Skeletal muscle tissue (tissue), 4 donors: Measurements from ENCODE around the gene SP2. TPM values are rescaled to one million over a fixed set of nuclear protein-coding genes. Genes with fewer than 3 reads are reported as not detected.

Source experiments
- H3K27ac ChIP-seq: one replicate; pipeline ENCODE4 v1.7.0; 2013; ENCODE audit warnings: mild to moderate bottlenecking, low read depth, low read length, inconsistent platforms
- H3K27me3 ChIP-seq, 3 donors: one replicate each; pipeline ENCODE4 v1.7.0; 2013; ENCODE audit warnings: low read length in 3 of 3; ENCODE audit not compliant: control insufficient read depth in 3 of 3, insufficient read depth in 3 of 3
- H3K36me3 ChIP-seq, 3 donors: one replicate each; pipeline ENCODE4 v1.7.0; 2013; ENCODE audit warnings: low read length in 3 of 3; ENCODE audit not compliant: control insufficient read depth in 3 of 3, insufficient read depth in 3 of 3
- H3K4me1 ChIP-seq, 3 donors: one replicate each; pipeline ENCODE4 v1.7.0; 2013; ENCODE audit warnings: low read length in 3 of 3, mild to moderate bottlenecking in 3 of 3; ENCODE audit not compliant: control insufficient read depth in 3 of 3, insufficient read depth in 3 of 3
- H3K4me3 ChIP-seq, 3 donors: one replicate each; pipeline ENCODE4 v1.7.0; 2013; ENCODE audit warnings: low read length in 3 of 3
- H3K9ac ChIP-seq, 3 donors: one replicate each; pipeline ENCODE4 v1.7.0; 2013; ENCODE audit warnings: low read length in 3 of 3, mild to moderate bottlenecking in 3 of 3, moderate library complexity in 2 of 3, low read depth in 1 of 3
- H3K9me3 ChIP-seq, 3 donors: one replicate each; pipeline ENCODE4 v1.7.0; 2013; ENCODE audit warnings: low read length in 3 of 3; ENCODE audit not compliant: control insufficient read depth in 3 of 3
- total RNA-seq: library from RNA; depleted of rRNA; stranded (reverse); fragments of >200 nt; gene quantifications from one replicate; pipeline ENCODE4 v1.2.3, GENCODE V29; 2014
- donor health status: Osteomylitis.

The SP2 gene
- total RNA-seq, 1 donor from 2014 or later = 0.52 TPM

DNA sequence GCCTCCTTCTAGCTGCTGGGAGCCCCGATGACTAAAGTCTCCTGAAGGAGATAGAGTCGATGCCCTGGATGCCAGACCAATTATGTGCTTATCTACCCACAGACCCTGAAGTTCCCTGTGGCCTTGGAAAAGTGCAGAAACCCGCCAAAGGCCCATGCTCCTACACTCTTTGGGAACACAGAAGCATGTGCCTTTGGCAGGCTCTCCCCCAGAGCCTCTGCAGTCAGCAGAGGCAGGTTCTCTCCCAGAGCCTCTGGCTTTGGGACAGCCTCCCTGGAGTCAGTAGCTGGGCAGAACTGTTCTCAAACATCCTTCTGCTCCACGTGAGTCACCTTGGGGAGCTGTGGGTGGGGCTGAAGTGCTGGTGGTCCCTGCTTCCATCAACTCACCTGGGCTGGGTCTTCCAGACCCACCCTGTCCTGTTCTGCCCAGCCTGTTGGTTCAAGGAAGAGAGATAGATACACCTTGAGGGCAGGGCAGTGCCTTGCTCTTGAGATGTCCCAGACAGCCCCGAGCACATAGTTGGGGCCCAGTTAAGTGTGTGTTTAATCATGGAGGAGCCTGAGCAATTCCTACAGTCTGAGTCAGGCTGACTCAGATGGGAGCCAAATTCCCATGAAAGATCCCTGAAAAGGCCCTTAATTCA lies 71.7 kb downstream of the SP2 start:
- Histone ChIP-seq H3K4me3 (no peak overlapping the region), H3K36me3 (no peaks in the 10 kb centered on the region), H3K4me1 (peaks cover 13 to 20% (median 17%) of the 10 kb centered on the region in 3 donors), H3K9me3 (no peaks in the 10 kb centered on the region), H3K27ac (no peak overlapping the region), H3K9ac (no peak overlapping the region), H3K27me3 (no peaks in the 10 kb centered on the region)

DNA sequence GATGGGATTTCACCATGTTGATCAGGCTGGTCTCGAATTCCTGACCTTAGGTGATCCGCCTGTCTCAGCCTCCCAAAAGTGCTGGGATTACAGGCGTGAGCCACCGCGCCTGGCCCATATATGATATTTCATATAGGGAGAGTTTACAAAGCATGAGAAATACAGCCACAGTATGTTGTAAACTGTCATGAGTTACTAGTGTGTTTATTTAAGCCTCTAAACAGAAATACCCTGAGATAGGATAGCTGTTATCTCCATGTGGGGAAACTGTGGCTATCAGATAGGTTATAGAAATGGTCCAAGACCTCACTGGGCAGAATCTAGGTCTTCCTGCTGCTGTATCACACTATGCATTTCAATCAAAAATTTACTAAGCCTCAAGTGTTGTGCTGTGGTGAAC lies 72.8 kb downstream of the SP2 start:
- peaks cover under 1 to 7% (median 3%) of the 10 kb centered on the region in 3 donors for H3K36me3 ChIP-seq
- H3K4me3 ChIP-seq = no peak overlapping the region
- H3K27me3 ChIP-seq = no peaks in the 10 kb centered on the region
- H3K4me1 ChIP-seq = peaks cover 13 to 20% (median 17%) of the 10 kb centered on the region in 3 donors
- no peak overlapping the region for H3K27ac ChIP-seq
- H3K9me3 ChIP-seq = no peaks in the 10 kb centered on the region
- no peak overlapping the region for H3K9ac ChIP-seq

DNA sequence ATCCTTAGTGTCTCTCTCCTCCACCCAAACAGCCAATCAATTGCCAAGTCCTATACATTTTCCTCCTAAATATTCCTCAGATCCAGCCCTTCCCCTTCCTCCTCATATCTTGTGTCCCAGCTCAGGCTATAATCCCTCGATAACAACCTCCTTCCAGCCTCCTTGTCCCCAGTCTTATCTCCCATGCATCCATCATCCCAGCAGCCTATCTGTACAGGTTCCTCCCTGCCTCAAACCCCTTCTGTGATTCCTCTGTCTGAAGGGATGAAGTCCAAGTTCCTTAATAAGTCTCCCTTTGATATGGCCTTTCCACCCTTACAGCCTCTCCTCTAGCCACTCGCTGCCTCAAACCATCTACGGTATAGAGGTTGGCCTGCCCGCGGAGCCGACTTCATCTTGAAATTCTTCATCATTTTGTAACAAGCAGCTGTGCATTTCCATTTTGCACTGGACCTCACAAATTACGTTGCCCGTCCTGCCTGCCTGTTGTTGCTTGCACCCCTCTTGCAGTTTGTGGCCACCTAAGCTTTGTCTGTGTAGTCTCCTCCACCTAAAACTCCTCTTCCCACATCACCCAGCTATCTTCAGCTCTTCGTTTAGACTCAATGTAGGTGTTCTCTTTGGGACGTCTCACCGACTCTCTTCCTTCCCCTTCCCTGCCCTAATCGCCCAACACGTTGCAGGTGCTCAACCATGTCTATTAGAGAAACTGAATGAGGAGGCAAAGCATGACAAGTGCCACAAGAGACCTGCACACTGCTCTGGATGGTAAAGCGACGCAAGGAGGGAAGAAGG lies 74.1 kb downstream of the SP2 start:
- Histone ChIP-seq H3K4me1 (peaks cover 13 to 20% (median 17%) of the 10 kb centered on the region in 3 donors), H3K9ac (peak overlapping the region; percentile 15 to 77 (median 75)), H3K27me3 (no peaks in the 10 kb centered on the region), H3K36me3 (peaks cover 11 to 18% (median 13%) of the 10 kb centered on the region in 3 donors), H3K27ac (no peak overlapping the region), H3K4me3 (peak overlapping the region; percentile 72 to 90 (median 84)), H3K9me3 (no peaks in the 10 kb centered on the region)

- Histone ChIP-seq H3K36me3 (peaks cover 19 to 25% (median 21%) of the 10 kb centered on the region in 3 donors), H3K9me3 (no peaks in the 10 kb centered on the region), H3K27ac (peak within 1 kb of the TSS; percentile 82), H3K27me3 (no peaks in the 10 kb centered on the region), H3K4me3 (peak within 1 kb of the TSS; percentile 94 to 99 (median 99)), H3K4me1 (peaks cover 13 to 20% (median 17%) of the 10 kb centered on the region in 3 donors), H3K9ac (peak within 1 kb of the TSS; percentile 86 to 93 (median 88))
Observed at GRCh38 chr17:47970725-47971499, 74.9 kb downstream of the SP2 start, which contains the start of gene CDK5RAP3. Gene CDK5RAP3, plus strand, starts transcription at chr17:47971113. Its CDS starts 34 bp downstream, at chr17:47971147.

GRCh38 chr17:47973541-47973940 lies 77.5 kb downstream of the SP2 start:
- Histone ChIP-seq H3K9ac (no peak overlapping the region), H3K27me3 (no peaks in the 10 kb centered on the region), H3K4me1 (peaks cover 13 to 20% (median 17%) of the 10 kb centered on the region in 3 donors), H3K4me3 (no peak overlapping the region), H3K9me3 (no peaks in the 10 kb centered on the region), H3K27ac (no peak overlapping the region), H3K36me3 (peaks cover 32 to 45% (median 40%) of the 10 kb centered on the region in 3 donors)

DNA sequence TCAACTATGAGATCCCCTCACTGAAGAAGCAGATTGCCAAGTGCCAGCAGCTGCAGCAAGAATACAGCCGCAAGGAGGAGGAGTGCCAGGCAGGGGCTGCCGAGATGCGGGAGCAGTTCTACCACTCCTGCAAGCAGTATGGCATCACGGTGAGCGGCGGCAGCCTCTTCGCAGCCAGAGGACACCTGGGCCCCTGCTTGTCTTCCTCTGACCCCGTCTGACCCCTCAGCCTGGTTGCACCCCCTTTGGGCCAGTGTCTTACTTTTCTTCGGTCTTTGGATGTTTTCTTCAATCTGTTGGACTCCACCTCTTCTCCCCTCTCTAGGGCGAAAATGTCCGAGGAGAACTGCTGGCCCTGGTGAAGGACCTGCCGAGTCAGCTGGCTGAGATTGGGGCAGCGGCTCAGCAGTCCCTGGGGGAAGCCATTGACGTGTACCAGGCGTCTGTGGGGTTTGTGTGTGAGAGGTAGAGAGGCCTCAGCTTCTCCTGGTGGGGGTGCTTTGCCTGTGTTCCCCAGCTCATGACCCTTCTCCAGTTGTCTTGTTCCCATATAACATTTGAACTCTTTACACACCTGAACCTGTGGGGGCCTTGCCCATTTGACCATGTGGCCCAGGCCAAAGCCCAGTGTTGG lies 79.3 kb downstream of the SP2 start:
- Histone ChIP-seq H3K36me3 (peaks cover 47 to 61% (median 55%) of the 10 kb centered on the region in 3 donors), H3K4me1 (peaks cover 9 to 18% (median 13%) of the 10 kb centered on the region in 3 donors)

GRCh38 chr17:47975823-47976205 lies 79.8 kb downstream of the SP2 start:
- peaks cover 52 to 66% (median 60%) of the 10 kb centered on the region in 3 donors for H3K36me3 ChIP-seq
- H3K9me3 ChIP-seq = no peaks in the 10 kb centered on the region
- no peaks in the 10 kb centered on the region for H3K27me3 ChIP-seq

More for the DNA sequence above, 79.3 kb downstream of the SP2 start:
- peak overlapping the region in 1 of 3 donors; percentile 16 for H3K9ac ChIP-seq
- no peaks in the 10 kb centered on the region for H3K27me3 ChIP-seq
- no peak overlapping the region for H3K4me3 ChIP-seq
- no peaks in the 10 kb centered on the region for H3K9me3 ChIP-seq
- no peak overlapping the region for H3K27ac ChIP-seq

GRCh38 chr17:47978324-47978723 lies 82.3 kb downstream of the SP2 start:
- H3K27me3 ChIP-seq = no peaks in the 10 kb centered on the region
- H3K9me3 ChIP-seq = no peaks in the 10 kb centered on the region
- H3K9ac ChIP-seq = no peak overlapping the region
- peaks cover 2 to 9% (median 2%) of the 10 kb centered on the region in 3 donors for H3K4me1 ChIP-seq
- H3K4me3 ChIP-seq = no peak overlapping the region
- H3K27ac ChIP-seq = no peak overlapping the region
- H3K36me3 ChIP-seq = peaks cover 74 to 89% (median 78%) of the 10 kb centered on the region in 3 donors

More at GRCh38 chr17:47975823-47976205, 79.8 kb downstream of the SP2 start:
- H3K4me1 ChIP-seq = peaks cover 7 to 19% (median 10%) of the 10 kb centered on the region in 3 donors
- no peak overlapping the region for H3K4me3 ChIP-seq
- H3K27ac ChIP-seq = no peak overlapping the region
- no peak overlapping the region for H3K9ac ChIP-seq
